Measurements from ENCODE around the gene PTPRO.

GRCh38 chr12:15608941-15609340 is 286.6 kb downstream of the PTPRO start:
- TF ChIP-seq, protein P1, sequence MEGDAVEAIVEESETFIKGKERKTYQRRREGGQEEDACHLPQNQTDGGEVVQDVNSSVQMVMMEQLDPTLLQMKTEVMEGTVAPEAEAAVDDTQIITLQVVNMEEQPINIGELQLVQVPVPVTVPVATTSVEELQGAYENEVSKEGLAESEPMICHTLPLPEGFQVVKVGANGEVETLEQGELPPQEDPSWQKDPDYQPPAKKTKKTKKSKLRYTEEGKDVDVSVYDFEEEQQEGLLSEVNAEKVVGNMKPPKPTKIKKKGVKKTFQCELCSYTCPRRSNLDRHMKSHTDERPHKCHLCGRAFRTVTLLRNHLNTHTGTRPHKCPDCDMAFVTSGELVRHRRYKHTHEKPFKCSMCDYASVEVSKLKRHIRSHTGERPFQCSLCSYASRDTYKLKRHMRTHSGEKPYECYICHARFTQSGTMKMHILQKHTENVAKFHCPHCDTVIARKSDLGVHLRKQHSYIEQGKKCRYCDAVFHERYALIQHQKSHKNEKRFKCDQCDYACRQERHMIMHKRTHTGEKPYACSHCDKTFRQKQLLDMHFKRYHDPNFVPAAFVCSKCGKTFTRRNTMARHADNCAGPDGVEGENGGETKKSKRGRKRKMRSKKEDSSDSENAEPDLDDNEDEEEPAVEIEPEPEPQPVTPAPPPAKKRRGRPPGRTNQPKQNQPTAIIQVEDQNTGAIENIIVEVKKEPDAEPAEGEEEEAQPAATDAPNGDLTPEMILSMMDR (IDR thresholded peaks at IDR 0.05): no peak
- TF ChIP-seq POLR2A (IDR thresholded peaks at IDR 0.05): no peak
